ENCODE results near the gene PLAAT2.

Gene PLAAT2

GRCh38 chr11:63536669-63537292 is 26.4 kb downstream of the PLAAT2 start, which contains the start of gene PLAAT4:
PLAAT4 (plus strand) TSS chr11:63536808; CDS start chr11:63536869, 61 bp downstream.
- no peaks in the 10 kb centered on the region for H3K36me3 ChIP-seq (ENCODE audit: low read depth)
- H3K4me1 ChIP-seq (ENCODE audit: insufficient read depth, poor library complexity, severe bottlenecking), result peaks cover 3% of the 10 kb centered on the region
- DNase-seq (ENCODE audit: low spot score) (no peak), ATAC-seq (ENCODE audit: low read depth) (peak; percentile 41)
- H3K27me3 ChIP-seq (ENCODE audit: insufficient read depth, poor library complexity, severe bottlenecking), result no peaks in the 10 kb centered on the region
- peak within 1 kb of the TSS; percentile 5 for H3K4me3 ChIP-seq (ENCODE audit: severe bottlenecking)
- TF ChIP-seq CTCF (IDR thresholded peaks at IDR 0.05; ENCODE audit: poor library complexity, severe bottlenecking), result no peak
- H3K9me3 ChIP-seq (ENCODE audit: severe bottlenecking), result no peaks in the 10 kb centered on the region
- H3K27ac ChIP-seq (ENCODE audit: poor library complexity, severe bottlenecking), result no peak within 1 kb of the TSS

- ATAC-seq (ENCODE audit: low read depth) (no peak), DNase-seq (ENCODE audit: low spot score) (no peak)
- Histone ChIP-seq H3K36me3 (ENCODE audit: low read depth) (no peaks in the 10 kb centered on the region), H3K27me3 (ENCODE audit: insufficient read depth, poor library complexity, severe bottlenecking) (no peaks in the 10 kb centered on the region), H3K27ac (ENCODE audit: poor library complexity, severe bottlenecking) (no peak overlapping the region), H3K4me3 (ENCODE audit: severe bottlenecking) (no peak overlapping the region), H3K9me3 (ENCODE audit: severe bottlenecking) (no peaks in the 10 kb centered on the region), H3K4me1 (ENCODE audit: insufficient read depth, poor library complexity, severe bottlenecking) (peaks cover 3% of the 10 kb centered on the region)
- TF ChIP-seq CTCF (IDR thresholded peaks at IDR 0.05; ENCODE audit: poor library complexity, severe bottlenecking), result no peak
Observed at GRCh38 chr11:63535734-63536133, 27.4 kb downstream of the PLAAT2 start.

- no peaks in the 10 kb centered on the region for H3K9me3 ChIP-seq (ENCODE audit: severe bottlenecking)
- H3K4me3 ChIP-seq (ENCODE audit: severe bottlenecking), result no peak overlapping the region
- H3K27me3 ChIP-seq (ENCODE audit: insufficient read depth, poor library complexity, severe bottlenecking), result no peaks in the 10 kb centered on the region
- TF ChIP-seq CTCF (IDR thresholded peaks at IDR 0.05; ENCODE audit: poor library complexity, severe bottlenecking), result no peak
- no peak overlapping the region for H3K27ac ChIP-seq (ENCODE audit: poor library complexity, severe bottlenecking)
- H3K4me1 ChIP-seq (ENCODE audit: insufficient read depth, poor library complexity, severe bottlenecking), result peaks cover 3% of the 10 kb centered on the region
- no peaks in the 10 kb centered on the region for H3K36me3 ChIP-seq (ENCODE audit: low read depth)
- DNase-seq (ENCODE audit: low spot score) (no peak), ATAC-seq (ENCODE audit: low read depth) (no peak)
Observed at GRCh38 chr11:63534895-63535461, 28.2 kb downstream of the PLAAT2 start.

- H3K27me3 ChIP-seq (ENCODE audit: insufficient read depth, poor library complexity, severe bottlenecking), result no peaks in the 10 kb centered on the region
- no peaks in the 10 kb centered on the region for H3K9me3 ChIP-seq (ENCODE audit: severe bottlenecking)
- H3K4me1 ChIP-seq (ENCODE audit: insufficient read depth, poor library complexity, severe bottlenecking), result peaks cover 3% of the 10 kb centered on the region
- H3K27ac ChIP-seq (ENCODE audit: poor library complexity, severe bottlenecking), result no peak overlapping the region
- H3K36me3 ChIP-seq (ENCODE audit: low read depth), result no peaks in the 10 kb centered on the region
- no peak overlapping the region for H3K4me3 ChIP-seq (ENCODE audit: severe bottlenecking)
- TF ChIP-seq CTCF (IDR thresholded peaks at IDR 0.05; ENCODE audit: poor library complexity, severe bottlenecking), result no peak
- no peak for ATAC-seq (ENCODE audit: low read depth)
- no peak for DNase-seq (ENCODE audit: low spot score)
Observed at GRCh38 chr11:63534076-63534475, 29.1 kb downstream of the PLAAT2 start.
